ENCODE data around the gene TMEM238. TPM values are rescaled to one million over a fixed set of nuclear protein-coding genes. Genes with fewer than 3 reads are reported as not detected.

TMEM238 gene
- total and polyA plus RNA-seq, 9 of the 15 experiments (the other 6 are each of a cell fraction or from before 2014, with no cell fraction given): 0.18 to 5.1 (median 1.3) TPM; not detected in 4

- TF ChIP-seq PRDM10 (IDR thresholded peaks at IDR 0.05; ENCODE audit: partially characterized antibody): peak; percentile 33
- TF ChIP-seq NCOA1 (IDR thresholded peaks at IDR 0.05; ENCODE audit: low read depth): no peak
- TF ChIP-seq FOXO4 (CRISPR knock-in tag; IDR thresholded peaks at IDR 0.05): no peak
- no peak for TF ChIP-seq CC2D1A (IDR thresholded peaks at IDR 0.05)
- TF ChIP-seq ZNF79 (CRISPR knock-in tag; IDR thresholded peaks at IDR 0.05; ENCODE audit: low read depth): no peak
- no peak for TF ChIP-seq ZNF707 (CRISPR knock-in tag; conservative IDR thresholded peaks at IDR 0.05)
- peak; percentile 22; the same call in 1 of the 2 replicates for TF ChIP-seq KLF1 (tag; IDR thresholded peaks at IDR 0.05)
- TF ChIP-seq TEAD1 (CRISPR knock-in tag; IDR thresholded peaks at IDR 0.05): no peak
- peak; percentile 99 for TF ChIP-seq SP1 (CRISPR knock-in tag; IDR thresholded peaks at IDR 0.05)
- peak; percentile 98 for TF ChIP-seq MBD2 (IDR thresholded peaks at IDR 0.05; ENCODE audit: borderline replicate concordance, low read depth)
- no peak for TF ChIP-seq EHMT2 (IDR thresholded peaks at IDR 0.05)
- no peak for TF ChIP-seq MCM2 (IDR thresholded peaks at IDR 0.05; ENCODE audit: low read depth)
- TF ChIP-seq U2AF2 (optimal IDR thresholded peaks at IDR 0.05; ENCODE audit: low read depth, low read length): no peak
- no peak for TF ChIP-seq ZFP1 (CRISPR knock-in tag; IDR thresholded peaks at IDR 0.05)
- TF ChIP-seq ATF7 (IDR thresholded peaks at IDR 0.05): peak; percentile 92
- peak; percentile 96 for TF ChIP-seq CEBPZ (IDR thresholded peaks at IDR 0.05; ENCODE audit: borderline replicate concordance, low read depth, low read length)
- TF ChIP-seq ZNF174 (CRISPR knock-in tag; IDR thresholded peaks at IDR 0.05): no peak
- TF ChIP-seq CTCF (IDR thresholded peaks at IDR 0.05 in 2 of 3, conservative IDR thresholded peaks at IDR 0.05 in 1 of 3; ENCODE audit: insufficient read depth in 2 of 3, low read depth in 1 of 3, low read length in 3 of 3): peak; percentile 30 to 48 (median 40); a peak in 5 of 6 replicates
These were observed 44.8 kb downstream of the TMEM238 start, which contains the start of gene KMT5C (continued) for GRCh38 chr19:55339105-55339888.

Measured in K562 (cell line).